Left renal cortex interstitium (tissue), 4 donors: ENCODE measurements around the gene USP2. TPM values are rescaled to one million over a fixed set of nuclear protein-coding genes. Genes with fewer than 3 reads are reported as not detected.

Experiments used
- DNase-seq, 4 donors: peaks; one replicate each; pipeline ENCODE4 v3.0.0-alpha.2; 2013; ENCODE audit warnings: low read depth in 4 of 4, low spot score in 2 of 4, missing footprints in 1 of 4
- polyA plus RNA-seq, 4 donors: library from polyadenylated mRNA; unstranded; fragments of 120-200 nt; gene quantifications; one replicate each; pipeline ENCODE4 v1.2.1, GENCODE V29; 2013; ENCODE audit not compliant: insufficient read length in 4 of 4

The USP2 gene, protein sequence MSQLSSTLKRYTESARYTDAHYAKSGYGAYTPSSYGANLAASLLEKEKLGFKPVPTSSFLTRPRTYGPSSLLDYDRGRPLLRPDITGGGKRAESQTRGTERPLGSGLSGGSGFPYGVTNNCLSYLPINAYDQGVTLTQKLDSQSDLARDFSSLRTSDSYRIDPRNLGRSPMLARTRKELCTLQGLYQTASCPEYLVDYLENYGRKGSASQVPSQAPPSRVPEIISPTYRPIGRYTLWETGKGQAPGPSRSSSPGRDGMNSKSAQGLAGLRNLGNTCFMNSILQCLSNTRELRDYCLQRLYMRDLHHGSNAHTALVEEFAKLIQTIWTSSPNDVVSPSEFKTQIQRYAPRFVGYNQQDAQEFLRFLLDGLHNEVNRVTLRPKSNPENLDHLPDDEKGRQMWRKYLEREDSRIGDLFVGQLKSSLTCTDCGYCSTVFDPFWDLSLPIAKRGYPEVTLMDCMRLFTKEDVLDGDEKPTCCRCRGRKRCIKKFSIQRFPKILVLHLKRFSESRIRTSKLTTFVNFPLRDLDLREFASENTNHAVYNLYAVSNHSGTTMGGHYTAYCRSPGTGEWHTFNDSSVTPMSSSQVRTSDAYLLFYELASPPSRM
- polyA plus RNA-seq = 10 to 100 TPM in 2 of 4 donors, 1 to 10 TPM in 2; 7.4 to 14.9 (median 10.1) TPM

DNA sequence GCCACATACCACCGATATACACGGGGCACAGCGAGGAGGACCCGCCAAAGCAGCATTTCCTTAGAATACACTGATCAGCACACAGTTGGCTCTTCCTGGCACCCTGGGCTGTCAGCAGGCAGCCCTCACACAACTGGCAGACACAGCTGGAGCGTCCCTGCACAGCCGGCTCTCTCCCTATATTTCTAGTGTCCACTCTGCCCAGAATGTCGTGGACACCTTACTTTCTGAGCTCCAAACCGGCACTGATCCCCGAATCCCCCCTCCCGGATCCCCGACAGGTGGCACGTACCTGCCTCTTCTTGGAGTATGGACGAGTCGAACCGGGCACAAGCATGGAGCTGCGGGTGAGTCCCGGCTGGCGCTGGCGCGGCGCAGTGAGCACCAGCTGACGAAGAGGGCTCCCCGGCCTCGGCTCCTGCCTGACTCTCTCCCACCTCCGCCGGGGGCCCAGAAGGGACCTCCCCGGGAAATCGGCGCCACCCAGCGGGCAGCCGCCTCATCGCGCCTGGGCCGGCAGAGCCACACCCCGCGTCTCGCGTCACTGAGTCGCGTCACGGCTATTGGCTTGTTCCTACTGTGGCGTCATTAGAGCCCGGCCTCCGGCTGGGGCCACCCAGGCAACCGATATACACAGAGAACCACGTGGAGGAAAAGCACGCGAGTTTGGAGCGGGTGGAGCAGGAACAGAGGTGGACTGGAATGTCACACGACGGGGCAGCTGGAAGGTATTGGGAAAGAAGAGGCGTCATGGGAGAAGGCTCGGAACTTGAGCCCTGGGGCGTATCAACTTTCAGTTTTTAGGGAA lies at the start of gene USP2:
Gene USP2 (minus strand): TSS at position 510 of the 808 bp plus-strand sequence. CDS start 8,210 bp downstream, outside the sequence.
- peak; percentile 69 to 92 (median 88) for DNase-seq

- no peak for DNase-seq
Measured at GRCh38 chr11:119427279-119427678, 45.8 kb upstream of the USP2 start.

GRCh38 chr11:119426142-119426541 lies 44.7 kb upstream of the USP2 start:
- DNase-seq = no peak

DNA sequence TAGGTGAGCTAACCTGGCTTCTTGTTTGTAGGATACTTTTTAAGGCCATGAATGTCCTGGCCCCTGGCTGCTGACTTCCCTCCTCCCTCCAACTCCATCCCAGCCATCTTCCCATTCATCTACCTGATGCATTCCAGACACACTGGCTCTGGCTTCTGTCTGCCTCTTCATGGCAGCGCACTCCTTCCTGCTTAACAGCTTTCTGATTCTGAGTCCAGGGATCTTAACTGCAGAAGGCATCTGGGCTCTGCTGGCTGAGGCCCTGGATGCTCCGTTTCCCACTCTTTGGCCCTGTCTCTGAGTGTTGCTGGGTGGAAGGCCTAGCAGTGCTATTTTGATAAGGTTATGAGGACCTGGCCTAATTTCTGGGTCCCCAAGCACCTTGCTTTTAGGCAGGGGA lies 43.3 kb upstream of the USP2 start:
- DNase-seq = no peak

DNA sequence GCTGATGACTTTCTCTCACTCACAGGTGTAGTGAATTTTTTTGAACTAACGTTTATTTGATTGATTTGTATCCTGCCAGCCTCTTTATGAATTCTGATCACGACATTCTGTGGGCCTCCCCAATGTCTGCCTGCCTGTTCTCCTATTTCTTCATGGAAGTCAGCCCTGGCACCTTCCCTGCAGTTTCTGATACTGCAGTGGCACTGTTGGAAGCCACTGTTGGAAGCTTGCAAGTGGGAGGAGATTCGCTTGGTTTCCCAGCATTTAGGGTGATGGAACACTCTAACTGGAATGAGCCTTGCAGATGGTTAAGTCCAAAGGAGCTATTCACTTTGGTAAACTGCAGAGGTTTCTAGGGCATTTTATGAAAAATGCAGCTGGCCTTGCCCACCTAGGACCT lies 42.8 kb upstream of the USP2 start:
- no peak for DNase-seq

DNA sequence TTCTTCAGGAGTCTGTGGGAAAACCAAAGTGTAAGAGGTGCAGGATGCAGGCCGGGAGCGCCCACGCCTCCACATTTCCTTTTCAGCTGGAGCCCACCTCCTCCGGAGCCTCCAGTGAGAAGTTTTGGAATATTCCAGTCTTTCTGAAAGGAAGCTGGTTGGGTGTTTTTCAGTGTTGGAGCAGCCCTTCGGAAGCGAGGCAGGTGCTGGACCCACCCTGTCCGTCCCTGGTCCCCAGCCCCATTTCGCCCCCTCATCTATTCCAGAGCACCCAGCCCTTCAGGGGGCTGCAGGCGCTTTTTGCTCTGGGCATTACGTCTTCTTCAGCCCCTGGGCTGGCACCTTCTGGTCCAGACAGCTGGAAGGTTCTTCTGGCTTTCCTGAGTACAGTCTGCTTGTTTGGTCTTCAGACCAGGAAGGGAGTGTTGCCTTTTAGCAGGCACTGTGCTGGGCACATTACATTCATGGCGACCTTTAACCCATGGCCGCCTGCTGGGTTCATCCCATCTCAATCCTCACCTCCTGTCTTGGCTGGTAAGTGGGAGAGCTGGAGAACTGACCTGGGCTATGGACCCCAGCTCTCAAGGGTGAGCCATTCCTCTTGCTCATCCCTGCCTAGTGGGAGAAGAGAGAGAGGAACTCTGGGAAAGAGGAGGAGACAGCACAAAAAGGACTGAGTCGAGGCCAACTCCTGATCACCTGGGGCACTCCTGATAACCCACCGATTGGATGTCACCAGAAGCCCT lies 42.2 kb upstream of the USP2 start:
- DNase-seq = no peak

- no peak for DNase-seq
Measured at GRCh38 chr11:119422809-119423508, 41.5 kb upstream of the USP2 start, which contains the start of gene THY1. Gene THY1 (minus strand): TSS chr11:119423172. CDS start chr11:119420905, 2,267 bp downstream.

- no peak for DNase-seq
Measured at GRCh38 chr11:119421941-119422808, 40.7 kb upstream of the USP2 start.

- no peak for DNase-seq
Measured at GRCh38 chr11:119421351-119421750, 39.9 kb upstream of the USP2 start.

GRCh38 chr11:119420631-119421030 lies 39.1 kb upstream of the USP2 start:
- DNase-seq = no peak

GRCh38 chr11:119419834-119420492 lies 38.5 kb upstream of the USP2 start:
- DNase-seq = no peak

DNA sequence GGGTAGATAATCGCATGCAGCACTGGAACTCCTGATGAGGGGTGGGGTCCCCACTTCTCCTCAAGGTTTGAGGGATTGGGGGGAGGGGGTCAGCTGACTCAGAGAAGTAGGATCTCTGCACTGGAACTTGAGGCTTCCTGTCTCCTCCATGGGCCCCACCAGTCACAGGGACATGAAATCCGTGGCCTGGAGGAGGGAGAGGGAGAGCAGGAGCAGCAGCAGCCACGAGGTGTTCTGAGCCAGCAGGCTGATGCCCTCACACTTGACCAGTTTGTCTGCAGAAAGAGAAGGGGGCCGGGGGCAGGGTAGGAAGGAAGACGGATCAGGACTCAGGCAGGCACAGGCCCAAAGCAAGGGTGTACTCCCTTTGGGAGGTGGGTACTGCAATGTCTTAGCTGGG lies 37.8 kb upstream of the USP2 start:
- no peak for DNase-seq

GRCh38 chr11:119418759-119419158 lies 37.3 kb upstream of the USP2 start:
- DNase-seq = no peak

GRCh38 chr11:119417726-119418540 lies 36.4 kb upstream of the USP2 start:
- DNase-seq = no peak

DNA sequence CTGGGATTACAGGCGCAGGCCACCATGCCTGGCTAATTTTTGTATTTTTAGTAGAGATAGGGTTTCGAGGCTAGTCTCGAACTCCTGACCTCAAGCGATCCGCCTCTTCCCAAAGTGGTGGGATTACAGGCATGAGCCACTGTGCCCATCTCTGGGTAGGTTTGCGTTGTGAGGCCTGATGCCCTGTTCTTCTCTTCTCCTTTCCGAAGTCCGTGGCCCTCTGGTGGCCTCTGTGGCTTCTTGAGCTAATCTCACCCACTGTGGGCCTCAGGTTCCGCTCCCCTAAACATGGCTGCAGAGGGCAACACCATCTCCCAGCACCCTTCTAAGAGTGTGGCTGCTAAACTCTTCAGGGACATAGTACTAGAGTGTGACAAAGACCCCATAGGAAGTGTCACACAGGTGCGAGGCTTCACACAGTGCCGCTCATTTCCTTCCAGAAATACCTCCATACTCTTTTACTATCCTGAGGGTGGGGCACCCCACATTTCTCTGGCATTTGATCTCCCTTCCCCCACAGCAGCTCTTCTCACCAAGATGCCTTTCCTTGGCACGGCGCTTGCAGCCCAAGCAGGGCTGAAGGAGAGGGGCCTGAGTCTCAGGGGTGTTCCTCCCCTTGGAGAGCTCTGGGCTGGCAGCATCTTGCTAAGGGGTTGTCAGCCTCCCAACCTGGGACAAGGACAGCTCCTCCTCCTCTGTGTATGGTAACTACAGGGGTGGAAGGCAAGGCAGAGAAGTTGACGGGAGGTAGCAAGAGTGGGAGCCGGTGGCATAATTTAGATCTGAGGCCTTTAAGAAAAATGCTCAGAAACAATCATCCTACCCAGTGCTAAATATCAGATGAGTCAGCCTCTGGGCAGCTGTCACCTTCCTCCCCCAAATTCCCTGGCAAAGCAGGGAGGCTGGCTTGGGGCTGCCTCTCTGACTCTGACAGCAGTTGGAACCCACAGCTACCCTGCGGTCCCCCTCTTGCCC lies 35.4 kb upstream of the USP2 start:
- DNase-seq = no peak

DNA sequence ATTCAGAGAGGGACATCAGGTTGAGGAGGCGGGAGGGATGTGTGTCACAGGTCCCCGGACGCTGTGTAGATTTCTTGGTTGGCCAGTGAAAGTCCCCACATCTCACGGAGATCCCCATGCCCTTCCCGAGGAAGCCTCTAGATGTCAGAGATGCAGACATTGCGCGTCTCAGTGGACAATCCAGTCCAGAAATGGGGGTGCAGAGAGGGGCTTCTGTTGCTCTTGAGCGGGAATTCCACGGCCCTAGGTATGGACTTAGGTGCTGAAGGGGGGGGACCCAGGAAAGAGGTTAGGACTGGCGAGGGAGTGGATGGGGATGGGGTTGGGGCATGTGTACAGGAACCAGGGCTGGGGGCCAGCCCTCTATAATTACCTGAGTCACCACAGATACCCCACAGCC lies 34.5 kb upstream of the USP2 start:
- no peak for DNase-seq
